ENCODE measurements around the gene SMARCC2.

The SMARCC2 gene

DNA sequence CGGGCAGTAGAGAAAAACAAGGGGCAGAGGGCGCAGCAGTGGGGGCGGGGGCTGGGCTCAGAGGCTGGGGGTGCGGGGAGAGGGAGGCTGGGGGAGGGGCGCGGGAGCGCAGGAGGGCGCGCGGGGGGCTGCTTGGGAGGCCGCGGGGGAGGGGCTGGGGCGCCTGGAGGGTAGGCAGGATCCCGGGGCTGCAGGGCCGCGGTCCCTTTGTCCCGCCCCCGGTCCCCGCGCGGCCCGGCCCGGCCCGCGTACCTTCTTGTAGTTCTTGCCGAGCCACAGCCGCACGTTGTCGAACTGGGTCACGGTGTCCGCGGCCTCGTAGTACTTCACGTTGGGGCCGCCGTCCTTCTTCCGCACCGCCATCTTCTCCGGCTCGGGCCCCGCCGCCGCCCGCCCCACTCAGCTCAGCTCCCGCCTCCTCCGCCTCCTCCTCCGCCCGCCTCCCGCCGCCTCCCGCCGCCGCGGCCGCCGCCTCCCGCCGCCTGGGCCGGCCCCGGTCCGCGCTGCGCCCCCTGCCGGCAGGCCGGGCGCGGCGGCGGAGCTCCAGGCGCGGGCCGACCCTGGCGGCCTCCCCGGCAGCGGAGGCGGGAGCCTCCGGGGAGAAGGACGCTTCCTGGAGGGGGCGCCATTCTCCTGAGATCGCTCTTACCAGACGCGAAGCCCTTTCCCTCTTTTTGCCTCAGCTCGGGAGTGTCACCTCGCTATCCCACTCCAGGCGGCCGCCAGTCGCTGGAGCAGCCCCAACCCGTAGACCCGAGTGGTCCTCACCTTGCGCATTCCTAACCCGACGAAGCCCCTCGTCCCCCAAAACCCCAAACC, at the start of gene SMARCC2:
Gene SMARCC2, minus strand, starts transcription at position 385 of the 819 bp plus-strand sequence. Its CDS starts 22 bp downstream, at position 363.
- peak; percentile 70 for DNase-seq

DNA sequence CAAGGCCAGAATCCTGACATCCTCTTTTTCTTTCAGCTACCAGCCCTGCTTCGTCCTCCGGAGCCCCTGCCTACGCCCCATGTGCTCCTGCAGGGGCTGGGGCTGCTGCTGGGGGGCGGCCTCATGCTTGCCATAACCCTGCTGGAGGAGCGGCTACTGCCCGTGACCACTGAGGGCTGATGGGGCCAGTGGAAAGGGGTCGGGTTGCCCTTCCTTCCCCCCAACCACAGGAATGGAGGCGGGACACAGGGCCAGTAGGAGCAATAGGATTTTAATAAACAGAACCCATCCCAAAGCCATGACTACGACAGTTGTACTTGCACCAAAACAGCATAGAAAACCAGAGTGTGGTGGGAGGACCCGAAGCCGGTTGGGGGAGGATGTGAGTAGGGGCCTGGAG, 48.3 kb upstream of the SMARCC2 start:
- no peak for DNase-seq

DNA sequence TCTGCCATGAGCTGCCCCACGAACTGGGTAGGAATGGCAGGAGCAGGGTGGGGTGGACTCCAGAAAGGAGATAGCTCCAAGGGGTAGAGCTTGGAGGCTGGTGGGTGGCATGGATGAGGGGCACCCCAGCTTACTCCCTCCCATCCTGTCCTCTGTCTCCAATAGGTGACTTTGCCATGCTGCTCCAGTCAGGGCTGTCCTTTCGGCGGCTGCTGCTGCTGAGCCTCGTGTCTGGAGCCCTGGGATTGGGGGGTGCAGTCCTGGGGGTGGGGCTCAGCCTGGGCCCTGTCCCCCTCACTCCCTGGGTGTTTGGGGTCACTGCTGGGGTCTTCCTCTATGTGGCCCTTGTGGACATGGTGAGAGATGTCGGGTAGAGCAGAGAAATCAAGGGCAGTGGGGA, 47.7 kb upstream of the SMARCC2 start:
- no peak for DNase-seq

DNA sequence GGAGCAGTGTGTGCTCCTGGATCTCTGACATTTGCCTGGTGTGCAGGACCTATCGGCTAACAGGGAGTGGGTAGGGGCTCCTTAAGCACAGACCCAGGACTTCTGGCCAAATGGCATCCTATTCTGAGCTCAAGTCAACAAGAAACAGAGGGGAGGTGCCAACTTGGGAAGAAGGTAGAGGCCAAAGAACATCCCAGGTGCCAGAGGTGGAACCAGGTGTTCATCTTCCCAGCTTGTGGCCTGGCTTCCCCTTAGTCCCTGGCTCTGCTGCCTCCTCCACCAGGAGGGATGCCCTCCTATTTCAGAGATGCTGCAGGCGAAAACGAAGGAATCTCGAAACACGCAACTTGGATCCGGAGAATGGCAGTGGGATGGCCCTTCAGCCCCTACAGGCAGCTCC, 46.8 kb upstream of the SMARCC2 start:
- no peak for DNase-seq

DNA sequence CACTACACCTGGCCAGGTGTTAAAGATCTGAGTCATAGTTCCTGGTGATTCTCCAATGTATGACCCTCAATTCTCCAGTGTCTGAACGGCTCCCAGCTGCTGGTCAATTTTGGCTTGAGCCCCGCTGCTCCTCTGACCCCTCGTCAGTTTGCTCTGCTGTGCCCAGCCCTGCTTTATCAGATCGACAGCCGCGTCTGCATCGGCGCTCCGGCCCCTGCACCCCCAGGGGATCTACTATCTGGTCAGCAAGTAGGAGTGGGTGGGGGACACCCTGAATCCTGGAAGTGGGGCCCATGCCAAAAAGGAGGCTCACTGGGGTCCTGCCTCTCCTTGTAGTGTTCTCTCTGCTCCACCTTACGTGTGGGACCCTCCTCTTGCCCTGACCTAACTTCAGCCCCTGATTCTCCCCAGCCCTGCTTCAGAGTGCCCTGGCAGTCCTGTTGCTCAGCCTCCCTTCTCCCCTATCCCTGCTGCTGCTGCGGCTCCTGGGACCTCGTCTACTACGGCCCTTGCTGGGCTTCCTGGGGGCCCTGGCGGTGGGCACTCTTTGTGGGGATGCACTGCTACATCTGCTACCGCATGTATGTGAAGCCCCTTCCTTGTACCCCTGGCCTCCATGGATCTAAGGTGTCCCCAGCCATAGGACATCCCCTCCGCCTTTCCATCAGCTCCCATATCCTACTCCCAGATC, 45.6 kb upstream of the SMARCC2 start:
- no peak for DNase-seq

DNA sequence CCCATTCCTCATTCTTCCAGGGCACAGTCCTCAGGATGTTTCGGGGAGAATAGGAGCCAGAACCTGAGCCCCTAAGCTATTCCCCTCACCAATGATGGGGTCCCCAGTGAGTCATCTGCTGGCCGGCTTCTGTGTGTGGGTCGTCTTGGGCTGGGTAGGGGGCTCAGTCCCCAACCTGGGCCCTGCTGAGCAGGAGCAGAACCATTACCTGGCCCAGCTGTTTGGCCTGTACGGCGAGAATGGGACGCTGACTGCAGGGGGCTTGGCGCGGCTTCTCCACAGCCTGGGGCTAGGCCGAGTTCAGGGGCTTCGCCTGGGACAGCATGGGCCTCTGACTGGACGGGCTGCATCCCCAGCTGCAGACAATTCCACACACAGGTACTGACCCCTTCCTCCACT, 41.9 kb upstream of the SMARCC2 start:
- no peak for DNase-seq

DNA sequence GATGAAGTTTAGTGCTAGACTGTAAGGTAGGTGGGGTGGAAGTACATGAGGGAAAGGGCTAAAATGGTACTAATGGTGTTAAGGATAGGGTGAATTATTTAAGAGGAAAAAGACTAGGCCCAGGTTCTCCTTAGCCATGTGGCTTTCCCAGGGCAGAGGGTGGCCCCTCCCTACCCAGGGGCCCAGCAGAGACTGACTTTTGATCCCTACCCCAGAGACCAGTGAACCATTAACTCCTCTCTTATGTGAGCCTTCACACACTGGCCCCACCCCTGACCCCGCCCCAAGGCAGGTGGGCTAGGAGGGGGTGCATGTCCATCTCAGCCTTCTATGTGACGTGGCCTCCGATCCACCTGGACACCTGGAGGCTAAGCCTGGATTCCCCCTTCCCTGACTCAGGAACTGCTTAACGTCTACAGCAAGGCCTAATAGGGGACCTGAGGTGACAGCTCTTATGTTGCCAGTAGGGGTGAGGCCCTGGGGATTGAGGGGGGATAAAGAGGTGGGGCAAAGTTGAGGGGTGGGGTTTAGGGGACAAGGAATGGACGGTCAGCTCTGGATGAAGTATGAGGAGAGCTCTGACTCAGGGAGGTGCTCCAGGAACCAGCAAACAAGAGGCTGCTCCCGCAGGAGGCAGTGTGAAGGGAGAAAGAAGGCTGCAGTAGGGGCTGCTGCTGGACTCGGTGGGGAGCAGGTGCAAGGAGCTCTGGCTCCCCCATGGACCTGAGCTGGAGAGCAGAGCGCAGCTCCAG, 41.3 kb upstream of the SMARCC2 start:
- DNase-seq, result no peak

DNA sequence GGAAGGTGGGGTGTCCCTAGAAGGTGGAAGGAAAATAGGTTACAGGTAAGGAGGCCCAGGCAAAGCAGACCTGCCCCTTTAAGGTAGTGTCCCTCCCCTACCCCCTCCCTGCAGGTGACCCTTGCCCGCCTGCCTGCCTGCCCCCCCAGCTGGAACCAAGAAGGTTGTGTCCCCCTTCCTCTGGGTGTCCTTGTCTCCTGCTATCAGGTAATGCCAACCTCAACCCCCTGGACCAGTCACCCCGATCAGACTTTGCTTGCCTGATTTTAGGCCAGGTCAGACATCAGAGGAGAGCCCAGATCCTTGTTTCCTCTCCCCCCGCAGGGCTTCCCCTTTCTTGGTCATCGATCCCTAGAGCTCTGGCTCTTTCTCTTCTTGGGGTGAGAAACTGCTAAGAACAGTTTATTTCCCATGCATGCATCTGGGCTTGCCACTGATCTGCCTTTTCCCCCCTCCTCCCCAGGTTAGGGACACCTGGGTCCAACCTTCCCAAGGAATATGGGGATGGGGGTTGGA, 40.7 kb upstream of the SMARCC2 start, which contains the start of gene SLC39A5:
Gene SLC39A5, plus strand, starts transcription at position 136 of the 516 bp plus-strand sequence. CDS start 1,224 bp downstream, outside the sequence.
- no peak for DNase-seq

DNA sequence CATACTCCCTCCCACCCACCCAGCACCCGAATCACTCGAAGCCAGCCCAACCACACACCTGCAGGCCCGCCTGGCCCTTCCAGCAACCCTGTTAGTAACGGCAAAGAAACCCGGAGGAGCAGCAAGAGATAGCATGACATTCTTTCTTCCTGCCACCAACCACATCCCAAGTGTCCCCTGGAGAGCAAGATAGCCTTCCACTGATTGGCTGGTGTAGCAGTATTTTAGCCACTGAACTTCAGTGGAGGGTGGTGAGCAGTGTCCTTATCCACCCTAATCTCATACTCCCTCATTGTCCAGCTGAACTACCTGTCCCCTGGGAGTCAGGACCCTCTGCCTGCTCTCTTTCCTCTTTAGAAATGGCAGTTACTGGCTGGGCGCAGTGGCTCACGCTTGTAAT, 39.8 kb upstream of the SMARCC2 start:
- DNase-seq, result no peak

DNA sequence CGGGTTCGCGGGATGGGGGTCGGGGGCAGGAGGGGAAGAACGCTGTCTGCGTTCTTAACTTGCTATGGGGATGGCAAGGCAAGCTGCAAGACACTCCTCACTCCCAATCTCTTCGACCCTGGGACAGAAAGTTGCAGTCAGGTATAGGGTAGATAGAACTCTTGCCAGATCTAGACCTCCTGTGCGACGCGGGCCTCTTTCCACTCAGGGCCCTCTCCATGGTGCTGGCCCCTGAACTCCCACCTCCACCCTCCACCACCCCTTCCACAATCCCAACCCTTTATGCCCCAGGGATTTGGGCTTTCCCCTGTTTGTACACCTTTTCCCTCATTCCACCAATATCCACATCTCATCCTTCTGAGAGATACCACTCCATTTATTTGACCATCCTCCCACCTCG, 35.7 kb upstream of the SMARCC2 start:
- no peak for DNase-seq

DNA sequence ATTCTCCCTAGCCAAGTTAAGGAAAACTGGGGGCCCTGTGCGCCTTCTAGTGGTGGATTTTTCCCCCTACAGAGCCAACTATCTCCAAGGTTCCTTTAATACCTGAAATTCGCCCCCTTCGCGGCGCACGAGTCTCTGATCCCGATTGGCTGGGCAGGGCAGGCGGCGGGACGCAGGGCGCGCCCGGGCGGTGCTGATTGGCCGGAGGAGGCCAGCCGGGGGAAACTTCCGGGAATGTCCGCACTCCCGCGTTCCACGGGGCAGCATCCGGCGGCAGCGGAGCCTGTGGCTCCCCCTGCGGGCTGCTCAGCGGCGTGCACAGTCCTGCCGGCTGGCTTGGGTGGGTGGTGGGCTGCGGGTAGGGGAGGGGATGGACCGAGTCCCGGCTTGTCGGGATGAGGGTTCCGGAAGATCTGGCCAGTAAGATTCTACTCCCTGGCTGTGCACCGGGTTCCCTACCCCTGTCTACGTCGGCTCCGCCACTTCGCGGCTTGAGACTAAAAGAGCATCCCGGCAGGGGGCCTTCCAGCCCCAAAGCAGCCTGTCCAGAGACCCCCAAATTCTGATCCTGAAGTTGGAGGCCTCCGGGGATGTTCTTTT, 34.9 kb upstream of the SMARCC2 start, which contains the start of gene NABP2:
Gene NABP2, plus strand, starts transcription at position 241 of the 600 bp plus-strand sequence. CDS start 515 bp downstream, outside the sequence.
- peak; percentile 92 for DNase-seq

DNA sequence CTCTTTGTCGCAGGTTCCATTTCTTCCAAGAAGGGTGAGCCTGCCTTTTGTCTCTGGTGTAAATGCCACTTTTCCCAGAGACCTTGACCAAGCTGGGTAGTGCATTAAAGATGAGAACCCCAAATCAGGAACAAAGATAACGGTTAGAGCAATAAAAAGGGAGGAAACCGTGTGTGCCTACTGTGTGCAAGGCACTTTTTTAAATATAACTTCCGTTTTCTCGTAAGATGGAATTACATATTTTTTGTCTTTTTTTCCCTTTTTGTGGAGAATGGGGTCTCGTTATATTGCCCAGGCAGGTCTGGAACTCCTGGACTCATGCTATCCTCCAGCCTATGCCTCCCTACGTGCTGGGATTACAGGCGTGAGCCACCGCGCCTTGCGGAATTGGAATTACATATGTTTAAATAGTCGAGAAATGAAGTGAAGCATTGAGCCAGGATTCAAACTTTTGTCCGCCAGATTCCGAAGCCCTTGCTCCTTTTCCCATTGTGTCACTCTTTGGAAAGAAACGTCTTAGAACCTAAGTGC, 34.4 kb upstream of the SMARCC2 start:
- no peak for DNase-seq

DNA sequence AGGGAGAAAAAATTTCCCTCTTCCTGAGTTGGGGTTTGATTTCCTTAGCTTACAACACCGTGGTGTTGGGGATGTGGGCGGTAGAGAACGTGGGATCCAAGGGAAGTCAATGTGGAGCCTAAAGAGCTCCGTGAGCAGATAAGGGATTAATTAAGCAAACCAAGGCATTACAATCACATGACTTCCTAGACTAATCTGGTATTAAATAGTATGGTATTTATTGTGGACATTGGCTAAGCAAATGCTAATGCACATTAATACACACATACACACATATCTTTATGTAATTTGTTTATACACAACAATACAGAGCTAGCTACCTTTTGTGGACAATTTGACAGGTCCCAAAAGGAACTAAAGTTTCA, 33.2 kb upstream of the SMARCC2 start:
- no peak for DNase-seq

DNA sequence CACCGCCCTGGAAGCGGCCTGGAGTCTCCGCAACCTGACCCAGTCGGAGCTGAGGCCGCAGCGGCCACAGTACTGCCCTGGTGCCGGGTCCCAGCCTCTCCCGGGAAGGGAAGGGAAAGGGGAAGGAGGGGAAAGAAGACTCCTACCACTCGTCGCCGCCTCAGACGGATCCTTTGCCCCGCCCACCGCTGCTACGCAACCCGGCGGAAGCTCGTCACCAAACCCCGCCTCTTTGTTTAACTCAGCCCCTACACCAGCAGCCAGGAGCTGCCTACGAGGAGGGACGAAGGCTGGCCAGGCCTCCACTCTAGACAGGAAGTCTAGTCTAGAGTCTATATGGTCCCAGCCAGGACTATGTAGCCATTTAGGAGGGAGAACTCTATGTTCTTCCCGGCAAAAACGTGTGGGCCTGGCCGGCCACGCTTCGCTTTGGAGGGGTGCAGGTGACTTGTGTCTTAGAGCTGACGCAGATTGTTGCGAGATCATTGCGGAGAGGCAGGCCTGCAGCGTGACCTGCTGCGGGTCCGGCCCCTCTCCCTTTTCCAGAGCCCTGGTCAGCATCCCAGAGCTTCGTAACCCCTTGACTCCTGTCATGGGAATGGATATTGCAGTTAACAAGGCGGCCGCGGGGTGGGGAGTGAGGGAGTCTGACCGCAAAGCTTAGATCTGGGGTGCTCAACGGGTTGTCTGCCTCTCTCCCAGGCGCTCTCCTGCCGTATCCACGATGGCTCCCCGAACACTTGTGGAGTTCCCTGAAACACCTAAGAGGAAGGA, 32.7 kb upstream of the SMARCC2 start, which contains the start of gene RNF41:
Gene RNF41, minus strand, starts transcription at position 166 of the 774 bp plus-strand sequence. CDS start 7,875 bp downstream, outside the sequence.
- DNase-seq, result peak; percentile 85

DNA sequence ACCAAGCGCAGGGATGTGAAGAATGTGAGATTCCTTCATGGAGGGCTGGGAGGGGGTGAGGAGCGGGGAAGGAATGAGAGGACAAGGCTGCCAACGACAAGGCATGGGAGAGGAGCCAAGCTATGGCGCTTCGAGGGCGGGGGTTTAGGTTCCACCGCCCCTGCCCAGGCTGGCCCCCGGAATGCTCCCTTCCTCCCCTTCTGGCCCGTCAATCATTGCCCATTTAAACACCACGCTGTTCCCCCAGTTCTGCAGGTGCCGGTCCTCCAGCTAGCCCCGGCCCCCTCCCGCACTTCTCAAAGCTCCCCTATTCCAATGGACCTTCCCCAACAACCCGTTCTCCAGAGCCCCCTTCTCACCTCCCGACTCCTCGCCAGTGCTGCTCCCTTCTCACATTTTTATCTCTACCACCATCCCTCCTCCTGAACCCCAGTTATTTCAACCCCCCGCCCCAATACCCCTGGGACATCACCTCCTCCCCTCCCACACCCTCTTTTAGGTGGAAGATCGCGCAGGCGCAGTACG, 32.0 kb upstream of the SMARCC2 start:
- DNase-seq, result no peak

DNA sequence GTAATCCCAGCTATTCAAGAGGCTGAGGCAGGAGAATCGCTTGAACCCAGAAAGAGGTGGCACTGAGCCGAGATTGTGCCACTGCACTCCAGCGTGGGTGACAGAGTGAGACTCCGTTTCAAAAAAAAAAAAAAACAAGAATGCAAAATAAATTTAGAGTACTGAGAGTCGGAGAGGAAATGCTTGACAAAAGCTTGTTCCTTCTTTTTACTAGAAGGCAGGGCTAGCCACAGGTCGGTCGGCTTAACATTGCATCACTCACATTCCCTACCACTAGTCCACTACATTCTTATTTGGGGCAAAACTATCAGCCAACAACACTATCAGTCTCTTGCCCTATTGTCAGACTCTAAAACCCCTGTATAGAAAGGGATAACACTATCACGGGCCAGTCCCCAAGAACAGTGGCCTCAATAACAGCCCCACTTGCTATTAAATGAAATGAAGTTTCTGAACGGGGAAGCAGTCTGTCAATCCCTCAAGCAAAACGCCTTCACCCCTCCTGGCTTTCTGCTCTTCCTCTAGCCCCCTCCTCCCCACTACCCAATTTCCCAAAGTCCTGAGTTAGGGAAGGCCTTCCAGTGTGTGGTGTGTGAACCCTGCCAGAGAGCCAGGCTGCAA, 31.4 kb upstream of the SMARCC2 start:
- no peak for DNase-seq

DNA sequence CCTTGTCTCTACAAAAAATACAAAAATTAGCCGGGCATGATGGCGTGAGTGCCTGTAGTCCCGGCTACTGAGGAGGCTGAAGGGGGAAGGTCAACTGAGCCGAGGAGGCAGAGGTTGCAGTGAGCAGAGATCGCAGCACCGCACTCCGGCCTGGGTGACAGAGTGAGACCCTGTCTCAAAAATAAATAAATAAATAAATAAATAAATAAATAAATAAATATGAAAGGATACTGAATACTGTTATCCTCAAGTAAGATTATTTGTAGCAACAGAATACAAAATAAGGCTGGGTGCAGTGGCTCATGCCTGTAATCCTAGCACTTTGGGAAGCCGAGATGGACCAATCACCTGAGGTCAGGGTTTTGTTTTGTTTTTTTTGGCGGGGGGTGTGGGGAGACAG, 30.6 kb upstream of the SMARCC2 start:
- DNase-seq, result no peak

DNA sequence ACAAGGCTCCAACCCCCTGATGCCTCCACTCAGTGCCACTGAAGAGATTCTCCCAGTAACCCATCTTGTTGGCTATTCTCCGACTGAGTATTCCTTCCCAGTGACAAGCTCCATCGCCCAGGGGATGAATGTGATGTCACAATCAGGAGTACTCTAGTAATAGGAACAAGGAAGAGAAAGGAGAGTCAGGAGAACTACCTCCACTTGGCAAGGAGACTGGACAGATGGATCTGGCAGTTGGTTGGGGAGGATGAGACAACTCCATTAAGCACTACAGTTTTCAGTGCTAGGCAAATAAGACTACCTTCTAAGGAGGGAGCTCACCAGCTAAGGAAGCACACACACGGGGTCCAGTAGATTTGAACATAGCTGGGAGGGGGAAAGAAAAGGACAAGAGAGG, 27.2 kb upstream of the SMARCC2 start:
- no peak for DNase-seq

DNA sequence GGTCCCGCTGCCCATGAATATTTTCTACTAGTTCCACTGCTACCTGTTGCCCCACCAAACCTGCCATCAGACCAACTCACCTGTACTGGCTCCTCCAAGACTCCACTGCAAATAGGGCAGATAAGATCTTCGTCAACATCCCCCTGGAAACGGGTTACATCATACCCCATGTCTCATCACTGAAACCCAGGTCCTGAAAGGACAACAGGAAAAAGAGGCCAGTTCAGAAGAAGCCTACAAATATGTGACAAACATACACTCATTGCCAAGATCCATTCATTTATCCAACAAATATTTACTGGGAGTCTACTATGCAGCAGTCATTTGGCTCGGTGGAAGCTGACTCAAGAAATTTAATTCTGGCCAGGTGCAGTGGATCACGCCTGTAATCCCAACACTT, 24.6 kb upstream of the SMARCC2 start:
- no peak for DNase-seq

DNA sequence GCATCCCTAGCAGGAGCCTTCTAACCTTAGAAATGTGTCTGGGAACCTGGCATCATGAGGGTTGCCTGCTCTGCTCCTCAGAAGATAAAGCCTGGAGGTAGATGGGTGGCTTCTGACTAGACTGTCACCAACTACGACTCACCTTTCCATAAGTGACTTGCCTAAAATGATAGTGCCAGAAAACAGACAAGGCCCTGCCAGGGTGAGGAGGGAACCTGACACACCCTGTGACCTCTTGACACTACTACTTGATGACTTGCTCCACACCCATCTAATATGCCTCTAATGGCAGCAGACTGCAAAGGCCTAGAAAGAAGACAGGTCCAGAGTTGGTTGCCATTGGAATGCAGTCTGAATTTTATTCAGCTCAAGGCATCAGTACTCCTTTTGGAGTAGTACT, 23.1 kb upstream of the SMARCC2 start:
- DNase-seq, result no peak

DNA sequence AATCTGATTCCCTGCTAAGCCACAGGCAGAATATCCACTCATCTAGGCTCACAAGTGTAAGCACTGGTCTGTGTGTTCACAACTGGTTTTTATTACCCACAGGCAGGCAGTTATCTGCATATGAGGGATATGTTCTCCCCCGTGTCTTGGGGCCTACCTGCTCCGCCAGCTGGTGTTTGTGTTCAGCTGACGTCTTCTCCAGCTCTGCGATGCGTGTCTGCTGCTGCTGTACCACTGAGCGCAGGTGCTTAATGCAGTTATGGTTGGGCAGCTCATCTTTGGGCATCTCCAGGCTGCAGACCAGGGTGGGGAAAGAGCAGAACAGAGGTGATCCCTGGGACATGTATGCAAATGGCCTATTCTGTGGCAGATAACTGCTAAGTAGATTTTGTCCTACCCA, 18.7 kb upstream of the SMARCC2 start:
- no peak for DNase-seq
